PFSK-1 (cell line): ENCODE results near the gene PABPN1.

ENCODE experiments used
- FOXP2 ChIP-seq: optimal IDR thresholded peaks from 2 replicates; pipeline ENCODE3; 2011; ENCODE audit warnings: borderline replicate concordance, control low read depth, inconsistent platforms; ENCODE audit not compliant: insufficient read depth; ENCODE audit errors: extremely low read length, extremely low read depth
- POLR2AphosphoS5 ChIP-seq: IDR thresholded peaks from 2 replicates; pipeline ENCODE4 v1.6.1; 2012; ENCODE audit warnings: low read depth, mild to moderate bottlenecking, control low read depth, low read length, moderate library complexity
- REST ChIP-seq, 2 experiments: IDR thresholded peaks; 2 replicates each; pipeline versions ENCODE4 v1.6.1 to v1.8.0; 2011 to 2012; ENCODE audit warnings: low read depth in 2 of 2, low read length in 2 of 2, control low read depth in 1 of 2, inconsistent platforms in 1 of 2, mild to moderate bottlenecking in 1 of 2, moderate library complexity in 1 of 2; ENCODE audit not compliant: insufficient read depth in 1 of 2
- SIN3A ChIP-seq: IDR thresholded peaks from 2 replicates; pipeline ENCODE4 v1.6.1; 2012; ENCODE audit warnings: mild to moderate bottlenecking, low read length, moderate library complexity, borderline replicate concordance; ENCODE audit not compliant: insufficient read depth
- TAF1 ChIP-seq: IDR thresholded peaks from 2 replicates; pipeline ENCODE4 v1.6.1; 2012; ENCODE audit warnings: low read length, control low read depth, borderline replicate concordance; ENCODE audit not compliant: insufficient read depth

PABPN1 gene

GRCh38 chr14:23366426-23366921 lies 45.2 kb downstream of the PABPN1 start:
- no peak for TF ChIP-seq POLR2AphosphoS5
- no peak for TF ChIP-seq SIN3A
- no peak for TF ChIP-seq REST (IDR thresholded peaks at IDR 0.05; ENCODE audit: insufficient read depth in 1 of 2, low read depth in 2 of 2, low read length in 2 of 2)

- TF ChIP-seq POLR2AphosphoS5 (no peak), TAF1 (no peak), FOXP2 (no peak), REST (IDR thresholded peaks at IDR 0.05; ENCODE audit: insufficient read depth in 1 of 2, low read depth in 2 of 2, low read length in 2 of 2) (no peak), SIN3A (no peak)
Observed at GRCh38 chr14:23370221-23370620, 49.0 kb downstream of the PABPN1 start.

GRCh38 chr14:23371865-23372264 lies 50.6 kb downstream of the PABPN1 start:
- TF ChIP-seq TAF1 = no peak
- TF ChIP-seq REST (IDR thresholded peaks at IDR 0.05; ENCODE audit: insufficient read depth in 1 of 2, low read depth in 2 of 2, low read length in 2 of 2) = no peak
- no peak for TF ChIP-seq FOXP2
- no peak for TF ChIP-seq SIN3A
- no peak for TF ChIP-seq POLR2AphosphoS5

DNA sequence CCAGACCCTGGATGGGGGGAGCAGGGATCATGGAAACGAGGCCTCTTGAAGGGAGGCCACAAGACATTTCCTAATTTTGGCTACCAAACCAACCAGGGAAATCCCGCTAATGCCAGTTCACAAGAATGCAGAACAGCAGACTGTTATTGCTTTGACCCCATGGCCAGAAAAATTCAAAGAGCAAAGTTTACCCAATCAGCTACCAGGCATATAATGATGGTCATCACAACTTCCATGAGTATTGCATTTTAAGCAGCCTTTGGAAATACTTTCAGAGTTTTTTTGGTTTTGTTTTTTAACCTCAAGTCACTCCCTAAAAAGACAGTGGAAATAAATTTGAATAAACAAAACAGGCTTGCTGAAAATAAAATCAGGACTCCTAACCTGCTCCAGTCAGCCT lies 51.3 kb downstream of the PABPN1 start, which contains the start of gene IL25:
Gene IL25 (plus strand): TSS at position 301 of the 400 bp plus-strand sequence.
- TF ChIP-seq SIN3A (no peak), TAF1 (no peak), FOXP2 (no peak), REST (IDR thresholded peaks at IDR 0.05; ENCODE audit: insufficient read depth in 1 of 2, low read depth in 2 of 2, low read length in 2 of 2) (no peak), POLR2AphosphoS5 (no peak)

DNA sequence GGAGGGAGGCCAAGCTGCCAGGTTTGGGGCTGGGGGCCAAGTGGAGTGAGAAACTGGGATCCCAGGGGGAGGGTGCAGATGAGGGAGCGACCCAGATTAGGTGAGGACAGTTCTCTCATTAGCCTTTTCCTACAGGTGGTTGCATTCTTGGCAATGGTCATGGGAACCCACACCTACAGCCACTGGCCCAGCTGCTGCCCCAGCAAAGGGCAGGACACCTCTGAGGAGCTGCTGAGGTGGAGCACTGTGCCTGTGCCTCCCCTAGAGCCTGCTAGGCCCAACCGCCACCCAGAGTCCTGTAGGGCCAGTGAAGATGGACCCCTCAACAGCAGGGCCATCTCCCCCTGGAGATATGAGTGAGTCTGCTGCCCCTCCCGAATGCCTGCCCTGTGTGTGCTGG lies 51.8 kb downstream of the PABPN1 start:
- no peak for TF ChIP-seq POLR2AphosphoS5
- TF ChIP-seq FOXP2 = no peak
- TF ChIP-seq TAF1 = no peak
- no peak for TF ChIP-seq REST (IDR thresholded peaks at IDR 0.05; ENCODE audit: insufficient read depth in 1 of 2, low read depth in 2 of 2, low read length in 2 of 2)
- TF ChIP-seq SIN3A = no peak
